ENCODE measurements around the gene NSUN6.

Gene NSUN6

GRCh38 chr10:18557960-18558359 lies 93.4 kb downstream of the NSUN6 start:
- no peak for DNase-seq

- no peak for DNase-seq
These were observed 94.8 kb downstream of the NSUN6 start for GRCh38 chr10:18556522-18557147.

DNA sequence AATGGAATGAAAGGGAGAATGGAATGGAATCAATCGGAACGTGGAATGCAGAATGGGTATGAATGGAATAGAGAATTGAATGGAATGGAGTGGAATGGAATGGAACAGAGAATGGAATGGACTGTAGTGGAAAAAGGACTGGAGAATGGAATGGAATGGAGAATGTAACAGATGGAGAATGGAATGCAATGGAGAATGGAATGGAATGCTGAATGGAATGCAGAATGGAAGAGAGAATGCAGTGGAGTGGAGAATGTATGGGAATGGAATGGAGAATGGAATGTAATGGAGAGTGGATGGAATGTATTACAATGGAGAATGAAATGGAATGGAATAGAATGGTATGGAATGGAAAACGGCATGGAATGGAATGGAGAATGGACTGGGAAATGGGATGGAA lies 96.9 kb downstream of the NSUN6 start:
- DNase-seq, result no peak

- no peak for DNase-seq
These were observed 99.9 kb downstream of the NSUN6 start for GRCh38 chr10:18551473-18551872.

- no peak for DNase-seq
These were observed 102.3 kb downstream of the NSUN6 start for GRCh38 chr10:18549105-18549504.

DNA sequence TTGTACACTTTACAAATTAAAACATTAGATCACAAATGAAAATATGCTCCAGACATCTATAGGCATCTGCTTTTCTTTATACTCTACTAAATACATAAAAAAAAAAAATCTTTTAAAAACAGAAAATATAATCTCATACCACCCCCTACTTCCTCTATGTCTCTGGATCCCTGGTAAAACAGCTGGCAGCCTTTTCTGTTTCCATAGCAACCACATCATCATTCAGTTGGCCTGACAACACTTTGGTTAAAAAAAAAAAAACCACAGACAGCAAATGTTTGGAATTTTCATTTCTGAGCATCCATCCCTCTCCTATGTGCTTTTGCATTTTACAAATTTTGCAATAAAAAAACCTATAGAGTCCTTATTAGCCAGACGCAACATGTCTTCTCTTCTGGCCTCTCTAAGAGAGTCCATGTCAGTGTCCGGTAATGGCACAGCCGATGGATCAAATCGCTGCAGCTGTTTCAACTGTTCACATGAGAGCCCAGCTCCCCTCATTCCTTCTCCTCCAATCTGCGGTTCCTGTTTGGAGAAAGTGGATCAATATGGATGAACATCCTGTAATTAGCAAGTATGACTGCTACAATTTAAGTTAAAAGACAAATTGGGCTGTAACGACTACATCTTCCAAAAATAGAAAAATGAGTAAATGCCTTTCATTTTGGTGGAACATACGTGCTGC lies 105.6 kb downstream of the NSUN6 start:
- no peak for DNase-seq

DNA sequence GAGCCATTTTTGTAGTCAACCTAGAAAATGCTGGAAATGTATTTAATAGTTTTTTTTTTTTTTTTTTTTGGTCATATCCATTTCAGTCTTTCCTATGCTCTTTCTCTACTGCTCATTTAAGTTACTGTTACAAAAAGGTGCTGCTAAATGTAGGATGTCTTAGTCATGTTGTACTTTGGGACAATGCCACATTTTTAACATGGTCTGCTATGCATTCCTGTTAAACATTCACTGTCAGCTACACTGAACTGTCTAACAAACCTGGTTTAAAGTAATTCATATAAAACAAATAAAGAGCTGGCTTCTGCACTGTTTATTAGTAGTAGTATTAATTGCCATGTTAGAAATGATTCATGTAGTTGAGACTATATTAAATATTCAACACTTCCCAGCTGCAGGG lies 108.6 kb downstream of the NSUN6 start:
- DNase-seq, result no peak

DNA sequence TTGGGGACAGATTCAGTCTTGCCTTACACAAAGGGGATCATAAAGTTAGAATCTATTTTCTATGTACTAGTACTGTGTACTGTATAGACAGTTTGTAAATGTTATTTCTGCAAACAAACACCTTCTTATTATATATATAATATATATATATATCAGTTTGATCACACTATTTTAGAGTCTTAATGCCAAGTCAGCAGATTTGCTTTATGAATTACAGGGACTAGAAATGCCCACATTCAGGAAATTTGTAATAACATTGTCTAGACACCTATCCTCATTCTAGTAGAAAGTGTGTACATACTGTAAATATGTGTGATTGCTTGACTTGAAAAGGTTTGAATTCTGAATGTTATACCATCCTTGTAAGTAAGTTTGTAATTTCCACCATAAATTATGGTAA lies 111.2 kb downstream of the NSUN6 start:
- no peak for DNase-seq

- no peak for DNase-seq
These were observed 112.1 kb downstream of the NSUN6 start for GRCh38 chr10:18539335-18539734.

DNA sequence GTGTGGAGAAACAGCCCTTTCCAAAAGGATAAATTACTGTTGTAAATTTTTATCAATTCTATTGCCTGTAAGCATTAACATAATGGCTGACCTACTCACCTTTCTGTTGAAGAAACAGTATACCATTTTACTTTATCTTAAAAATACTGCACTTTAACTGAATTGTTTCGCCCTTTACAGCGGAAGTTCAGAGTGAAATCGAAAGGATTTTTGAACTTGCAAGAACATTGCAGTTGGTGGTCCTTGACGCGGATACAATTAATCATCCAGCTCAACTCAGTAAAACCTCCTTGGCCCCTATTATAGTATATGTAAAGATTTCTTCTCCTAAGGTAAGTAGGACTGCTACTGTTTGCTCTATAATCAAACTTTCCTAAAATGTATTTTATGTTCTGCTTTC lies 117.5 kb downstream of the NSUN6 start:
- DNase-seq, result no peak

GRCh38 chr10:18532881-18533535 lies 118.4 kb downstream of the NSUN6 start:
- no peak for DNase-seq

GRCh38 chr10:18528292-18528691 lies 123.1 kb downstream of the NSUN6 start:
- DNase-seq, result no peak

DNA sequence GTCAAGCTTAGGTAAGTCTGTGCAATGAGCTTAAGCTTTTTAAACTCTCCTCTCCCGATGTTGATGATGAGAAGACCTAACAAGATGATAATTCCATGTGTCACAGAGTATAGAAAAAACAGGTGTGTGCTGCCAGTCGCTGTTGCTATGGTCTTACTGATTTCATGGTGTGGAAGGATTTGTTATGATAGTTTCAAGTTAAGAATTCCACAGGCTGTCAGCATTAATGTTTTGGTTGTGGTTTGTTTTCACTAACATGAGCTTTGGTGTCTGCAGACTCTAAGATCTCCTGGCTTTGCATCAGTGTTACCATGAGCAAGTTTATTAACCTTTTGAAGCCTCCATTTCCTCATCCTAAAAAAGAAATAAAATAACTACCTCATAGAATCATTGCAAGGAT lies 123.7 kb downstream of the NSUN6 start:
- DNase-seq, result no peak

DNA sequence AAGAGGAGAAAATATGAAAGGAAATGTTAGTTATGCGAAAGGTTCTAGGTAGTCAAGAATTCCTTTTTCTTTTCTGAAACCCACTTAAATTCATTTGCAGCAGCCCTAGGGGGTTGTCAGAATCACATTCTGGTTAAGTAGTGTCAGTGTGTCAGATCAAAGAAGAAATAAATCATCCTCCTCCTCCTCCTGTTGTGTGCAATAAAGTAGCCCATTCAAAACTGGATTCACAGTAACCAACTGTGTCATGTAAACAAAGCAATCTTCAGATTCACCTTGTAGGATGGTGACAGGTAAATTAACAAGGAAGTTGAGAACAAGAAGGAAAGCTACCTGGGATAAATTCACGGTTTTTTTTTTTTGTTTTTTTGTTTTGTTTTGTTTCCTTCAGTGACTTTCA lies 127.5 kb downstream of the NSUN6 start:
- no peak for DNase-seq

GRCh38 chr10:18523025-18523424 lies 128.4 kb downstream of the NSUN6 start:
- no peak for DNase-seq

- no peak for DNase-seq
These were observed 134.5 kb downstream of the NSUN6 start for GRCh38 chr10:18516851-18517250.

- DNase-seq, result no peak
These were observed 136.8 kb downstream of the NSUN6 start for GRCh38 chr10:18514537-18514936.

DNA sequence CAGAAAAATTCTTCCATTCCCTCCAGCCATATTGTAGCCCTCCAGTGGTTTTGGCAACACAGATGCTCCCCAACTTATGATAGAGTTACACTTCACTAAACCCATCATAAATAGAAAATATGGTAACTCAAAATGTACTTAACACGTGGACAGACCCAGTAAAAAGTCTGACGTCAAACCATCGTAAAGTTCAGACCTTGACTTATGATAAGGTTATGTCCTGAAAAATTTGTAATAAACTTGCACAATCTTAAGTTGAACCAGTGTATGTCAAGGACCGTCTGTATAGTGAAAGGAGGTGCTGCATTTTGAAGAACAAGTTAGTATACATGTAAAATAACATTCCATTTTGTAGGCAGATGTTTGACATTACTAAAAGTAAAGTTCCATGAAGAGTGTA lies 142.8 kb downstream of the NSUN6 start:
- no peak for DNase-seq

DNA sequence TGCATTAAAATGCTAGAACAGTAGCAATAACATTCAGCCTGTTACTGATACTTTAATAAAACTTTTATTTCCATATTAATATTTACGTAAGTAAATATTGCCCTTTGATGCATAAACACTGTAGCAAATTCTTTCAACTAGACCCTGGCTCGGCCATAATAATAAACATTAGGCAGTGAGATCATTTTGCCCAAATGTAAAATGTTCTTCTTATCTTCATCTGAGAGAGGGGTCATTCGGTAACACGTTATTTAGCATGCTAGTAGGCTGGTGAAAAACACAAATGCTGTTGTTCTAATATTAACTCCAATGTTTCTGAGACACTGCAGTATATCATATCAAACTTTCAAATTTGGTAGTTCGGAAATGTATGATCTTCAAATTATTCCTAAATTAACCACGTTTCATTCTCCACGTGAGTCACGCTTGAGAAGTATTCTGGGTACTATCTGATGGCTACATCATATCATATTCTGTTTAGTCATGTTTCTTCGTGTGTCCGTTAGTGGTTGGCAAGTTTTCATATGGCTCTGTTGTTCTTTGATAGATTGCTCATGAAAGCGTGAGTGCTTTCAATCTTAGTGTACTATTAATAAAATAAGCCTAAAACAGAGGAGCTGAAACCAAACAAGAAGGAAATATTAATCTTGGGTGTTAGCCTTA lies 145.8 kb downstream of the NSUN6 start:
- no peak for DNase-seq

DNA sequence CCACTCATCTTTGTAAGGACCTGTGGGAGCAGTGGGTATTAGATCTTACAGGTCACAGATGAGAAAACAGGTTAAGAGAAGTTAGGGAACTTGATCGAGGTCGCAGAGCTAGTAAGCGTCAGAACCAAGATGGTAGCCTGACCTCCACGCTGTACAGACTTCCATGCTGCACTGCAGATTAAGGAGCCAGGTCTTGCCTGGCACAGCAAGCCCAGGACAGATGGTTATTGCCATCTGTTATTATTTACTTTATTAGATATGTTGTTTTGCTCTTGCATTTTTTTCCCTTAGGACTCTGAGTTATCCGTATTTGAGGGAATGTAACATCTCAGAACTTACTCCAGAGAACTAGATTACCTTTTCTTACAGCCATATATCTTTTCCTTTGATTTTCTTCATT lies 147.2 kb downstream of the NSUN6 start:
- DNase-seq, result no peak

DNA sequence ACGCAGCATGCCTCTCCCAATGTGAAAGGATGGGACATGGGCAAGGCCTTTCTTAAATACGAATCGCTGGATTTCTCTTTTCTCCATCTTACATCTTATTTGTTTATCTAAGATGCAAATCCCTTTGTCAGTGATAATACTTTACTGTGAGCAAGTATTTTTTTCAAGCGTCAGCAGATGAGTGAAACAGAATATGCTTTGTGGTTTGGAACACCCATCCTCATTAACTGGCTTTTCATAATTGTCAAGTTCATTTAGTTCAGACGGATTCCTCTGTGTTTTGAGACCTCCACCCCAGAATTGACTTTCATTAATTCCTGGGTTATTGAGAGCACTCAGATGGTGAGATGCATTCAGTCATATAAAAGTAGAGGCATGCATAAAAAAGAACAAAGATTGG lies 149.8 kb downstream of the NSUN6 start:
- no peak for DNase-seq

- DNase-seq, result no peak
These were observed 150.2 kb downstream of the NSUN6 start for GRCh38 chr10:18501198-18501597.

DNA sequence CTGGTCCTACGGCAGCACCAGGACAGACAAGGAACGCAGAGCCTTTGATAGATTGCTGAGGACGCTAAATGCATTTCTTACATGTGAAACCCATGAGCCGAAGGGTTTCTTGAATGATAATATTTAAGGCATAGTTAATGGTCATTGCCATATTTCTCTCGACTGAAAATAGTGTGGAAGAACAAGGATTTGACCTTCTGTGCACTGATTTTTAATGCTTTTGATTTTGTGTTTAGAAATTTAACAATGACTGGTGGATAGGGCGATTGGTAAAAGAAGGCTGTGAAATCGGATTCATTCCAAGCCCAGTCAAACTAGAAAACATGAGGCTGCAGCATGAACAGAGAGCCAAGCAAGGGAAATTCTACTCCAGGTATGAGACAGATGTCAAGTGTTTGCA lies 150.8 kb downstream of the NSUN6 start:
- DNase-seq, result no peak

DNA sequence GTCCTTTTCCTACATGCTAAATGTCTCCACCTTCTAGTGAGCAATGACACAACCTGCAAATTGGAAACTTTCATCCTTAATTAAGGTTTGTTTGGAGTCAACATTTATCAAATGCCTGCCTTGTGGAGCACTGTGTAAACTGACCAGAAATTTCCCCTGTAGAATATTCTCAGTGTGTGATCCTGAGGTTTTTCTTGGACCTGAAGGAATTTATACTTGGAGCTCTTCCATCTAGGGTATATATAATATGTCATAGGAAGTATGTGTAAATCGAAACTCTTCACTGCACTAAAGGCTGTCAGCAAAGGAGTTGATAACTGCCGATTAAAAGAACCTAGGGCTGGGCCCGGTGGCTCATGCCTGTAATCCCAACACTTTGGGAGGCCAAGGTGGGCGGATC lies 152.4 kb downstream of the NSUN6 start:
- DNase-seq, result no peak
